GM23338 (cell line): Measurements from ENCODE around the gene HHIPL1. TPM values are rescaled to one million over a fixed set of nuclear protein-coding genes. Genes with fewer than 3 reads are reported as not detected.

ENCODE experiments used
- ATAC-seq: fragments of 200-7000 bp; cut with Tn5 transposase; 3 replicates; pipeline ENCODE4 v1.9.1; 2020
- DNase-seq: peaks from one replicate; pipeline ENCODE4 v3.0.0-alpha.2; 2015; ENCODE audit warnings: low spot score
- H2AFZ ChIP-seq: fragments of 200-600 bp; sonication (generic); 2 replicates; pipeline ENCODE4 v1.8.0; 2016; ENCODE audit warnings: antibody characterized with exemption, mild to moderate bottlenecking, moderate library complexity
- H3F3A ChIP-seq: fragments of 200-600 bp; sonication (generic); replicated peaks from 2 replicates; pipeline ENCODE4 v1.8.0; 2017; ENCODE audit warnings: antibody characterized with exemption, mixed run types, low read depth
- H3K27ac ChIP-seq: fragments of 200-600 bp; sonication (generic); 2 replicates; pipeline ENCODE4 v1.6.1; 2016; ENCODE audit warnings: low read depth
- H3K27me3 ChIP-seq: fragments of 200-600 bp; sonication (generic); 2 replicates; pipeline ENCODE4 v1.8.0; 2016; ENCODE audit warnings: mild to moderate bottlenecking, mixed run types, moderate library complexity; ENCODE audit not compliant: insufficient read depth
- H3K36me3 ChIP-seq: fragments of 200-600 bp; sonication (generic); 2 replicates; pipeline ENCODE4 v1.8.0; 2016; ENCODE audit warnings: mild to moderate bottlenecking; ENCODE audit not compliant: insufficient read depth
- H3K4me1 ChIP-seq: fragments of 200-600 bp; sonication (generic); 2 replicates; pipeline ENCODE4 v1.8.0; 2016; ENCODE audit warnings: mild to moderate bottlenecking, moderate library complexity; ENCODE audit not compliant: insufficient read depth
- H3K4me2 ChIP-seq: fragments of 200-600 bp; sonication (generic); 2 replicates; pipeline ENCODE4 v1.7.1; 2017; ENCODE audit warnings: mixed run types
- H3K4me3 ChIP-seq: fragments of 200-600 bp; sonication (generic); 2 replicates; pipeline ENCODE4 v1.6.1; 2016; ENCODE audit warnings: mixed run types
- H3K79me2 ChIP-seq: fragments of 200-600 bp; sonication (generic); replicated peaks from 2 replicates; pipeline ENCODE4 v1.8.0; 2017; ENCODE audit warnings: mild to moderate bottlenecking; ENCODE audit not compliant: insufficient read depth
- H3K9me2 ChIP-seq: fragments of 200-600 bp; sonication (generic); 2 replicates; pipeline ENCODE4 v1.8.0; 2017; ENCODE audit not compliant: insufficient read depth
- H4K20me1 ChIP-seq: fragments of 200-600 bp; sonication (generic); replicated peaks from 2 replicates; pipeline ENCODE4 v1.8.0; 2017; ENCODE audit warnings: mild to moderate bottlenecking; ENCODE audit not compliant: insufficient read depth
- H3K27ac Mint-ChIP-seq: 2 replicates; pipeline ENCODE4 v1.8.0; 2020; ENCODE audit warnings: inconsistent platforms, mild to moderate bottlenecking, moderate library complexity, mixed read lengths
- H3K27me3 Mint-ChIP-seq: 3 replicates; pipeline ENCODE4 v1.8.0; 2022; ENCODE audit warnings: low read depth, mild to moderate bottlenecking, moderate library complexity, mixed read lengths, inconsistent platforms; ENCODE audit not compliant: insufficient read depth, poor library complexity
- H3K36me3 Mint-ChIP-seq: 3 replicates; pipeline ENCODE4 v1.8.0; 2021; ENCODE audit warnings: low read depth, mild to moderate bottlenecking, inconsistent platforms, moderate library complexity, mixed read lengths
- H3K4me1 Mint-ChIP-seq: 3 replicates; pipeline ENCODE4 v1.8.0; 2020; ENCODE audit warnings: mild to moderate bottlenecking, inconsistent platforms, mixed read lengths
- H3K4me3 Mint-ChIP-seq: 3 replicates; pipeline ENCODE4 v1.8.0; 2021; ENCODE audit warnings: moderate library complexity, mild to moderate bottlenecking, inconsistent platforms, mixed read lengths
- H3K9me3 Mint-ChIP-seq: 3 replicates; pipeline ENCODE4 v1.8.0; 2020; ENCODE audit warnings: moderate library complexity, mild to moderate bottlenecking, inconsistent platforms, mixed read lengths
- CREB1 ChIP-seq: fragments of 250-450 bp; sonication (Bioruptor Pico); IDR thresholded peaks from 2 replicates; pipeline ENCODE4 v1.5.0; 2020; ENCODE audit warnings: low read depth, mild to moderate bottlenecking, moderate library complexity
- EZH2 ChIP-seq: fragments of 200-600 bp; sonication (generic); IDR thresholded peaks from one replicate; pipeline ENCODE4 v1.8.0; 2017; ENCODE audit warnings: antibody characterized with exemption, mild to moderate bottlenecking, low read depth; ENCODE audit not compliant: unreplicated experiment
- JUNB ChIP-seq: IDR thresholded peaks from one replicate; pipeline ENCODE4 v1.6.1; 2016; ENCODE audit warnings: antibody characterized with exemption; ENCODE audit not compliant: unreplicated experiment
- POLR2AphosphoS5 ChIP-seq: IDR thresholded peaks from 2 replicates; pipeline ENCODE4 v1.6.1; 2016; ENCODE audit warnings: antibody characterized with exemption, low read depth
- STAT1 ChIP-seq: IDR thresholded peaks from one replicate; pipeline ENCODE4 v1.6.1; 2016; ENCODE audit warnings: antibody characterized with exemption; ENCODE audit not compliant: unreplicated experiment
- ZNF331 ChIP-seq: fragments of 250-450 bp; sonication (Bioruptor Pico); IDR thresholded peaks from 2 replicates; pipeline ENCODE4 v1.5.0; 2020; ENCODE audit warnings: low read depth, mild to moderate bottlenecking, moderate library complexity
- polyA plus RNA-seq: library from polyadenylated mRNA; unstranded; fragments of >200 nt; fragmentation: Nextera tagmentation; extraction: Ambion mirVana; gene quantifications from 2 replicates; pipeline ENCODE4 v1.2.1, GENCODE V29; 2016
- total RNA-seq: library from RNA; depleted of rRNA; stranded (reverse); fragments of >200 nt; shearing (Covaris generic); gene quantifications from 2 replicates; pipeline ENCODE4 v1.2.3, GENCODE V29; 2014
- TF ChIP-seq, protein P1 (sequence below): fragments of 250-450 bp; sonication (Bioruptor Pico); IDR thresholded peaks from 2 replicates; pipeline ENCODE4 v1.5.0; 2020; ENCODE audit warnings: mild to moderate bottlenecking, moderate library complexity
- TF ChIP-seq, protein P2 (sequence below), 2 experiments: fragments of 200-600 bp in 1 of 2; sonication (generic) in 1 of 2; conservative IDR thresholded peaks; 2 replicates each; pipeline versions ENCODE4 v1.5.1 to v1.6.1; 2016 to 2017; ENCODE audit warnings: antibody characterized with exemption in 2 of 2, low read depth in 2 of 2, mild to moderate bottlenecking in 2 of 2, moderate library complexity in 1 of 2

The HHIPL1 gene
- total and polyA plus RNA-seq, 2 experiments from 2014 or later: 1.9 to 2.0 TPM

DNA sequence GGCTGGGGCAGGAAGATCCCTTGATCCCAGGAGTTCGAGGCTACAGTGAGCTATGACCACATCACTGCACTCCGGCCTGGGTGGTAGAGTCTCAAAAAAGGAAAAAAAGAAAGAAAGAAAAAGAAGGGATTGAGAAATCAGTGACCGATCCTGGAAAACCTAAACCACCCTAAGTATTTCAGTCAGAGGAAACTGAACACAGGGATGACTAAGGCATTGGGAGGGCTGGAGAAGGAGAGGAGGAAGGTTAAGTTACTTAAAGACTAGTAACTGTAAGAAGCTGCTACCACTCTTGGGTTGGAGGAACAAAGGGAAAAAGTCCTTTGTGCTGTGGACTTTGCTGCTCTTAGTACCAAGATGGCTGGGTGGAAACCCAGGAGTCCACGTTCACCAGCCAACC, 10.6 kb downstream of the HHIPL1 start (continued):
- TF ChIP-seq, protein P1, sequence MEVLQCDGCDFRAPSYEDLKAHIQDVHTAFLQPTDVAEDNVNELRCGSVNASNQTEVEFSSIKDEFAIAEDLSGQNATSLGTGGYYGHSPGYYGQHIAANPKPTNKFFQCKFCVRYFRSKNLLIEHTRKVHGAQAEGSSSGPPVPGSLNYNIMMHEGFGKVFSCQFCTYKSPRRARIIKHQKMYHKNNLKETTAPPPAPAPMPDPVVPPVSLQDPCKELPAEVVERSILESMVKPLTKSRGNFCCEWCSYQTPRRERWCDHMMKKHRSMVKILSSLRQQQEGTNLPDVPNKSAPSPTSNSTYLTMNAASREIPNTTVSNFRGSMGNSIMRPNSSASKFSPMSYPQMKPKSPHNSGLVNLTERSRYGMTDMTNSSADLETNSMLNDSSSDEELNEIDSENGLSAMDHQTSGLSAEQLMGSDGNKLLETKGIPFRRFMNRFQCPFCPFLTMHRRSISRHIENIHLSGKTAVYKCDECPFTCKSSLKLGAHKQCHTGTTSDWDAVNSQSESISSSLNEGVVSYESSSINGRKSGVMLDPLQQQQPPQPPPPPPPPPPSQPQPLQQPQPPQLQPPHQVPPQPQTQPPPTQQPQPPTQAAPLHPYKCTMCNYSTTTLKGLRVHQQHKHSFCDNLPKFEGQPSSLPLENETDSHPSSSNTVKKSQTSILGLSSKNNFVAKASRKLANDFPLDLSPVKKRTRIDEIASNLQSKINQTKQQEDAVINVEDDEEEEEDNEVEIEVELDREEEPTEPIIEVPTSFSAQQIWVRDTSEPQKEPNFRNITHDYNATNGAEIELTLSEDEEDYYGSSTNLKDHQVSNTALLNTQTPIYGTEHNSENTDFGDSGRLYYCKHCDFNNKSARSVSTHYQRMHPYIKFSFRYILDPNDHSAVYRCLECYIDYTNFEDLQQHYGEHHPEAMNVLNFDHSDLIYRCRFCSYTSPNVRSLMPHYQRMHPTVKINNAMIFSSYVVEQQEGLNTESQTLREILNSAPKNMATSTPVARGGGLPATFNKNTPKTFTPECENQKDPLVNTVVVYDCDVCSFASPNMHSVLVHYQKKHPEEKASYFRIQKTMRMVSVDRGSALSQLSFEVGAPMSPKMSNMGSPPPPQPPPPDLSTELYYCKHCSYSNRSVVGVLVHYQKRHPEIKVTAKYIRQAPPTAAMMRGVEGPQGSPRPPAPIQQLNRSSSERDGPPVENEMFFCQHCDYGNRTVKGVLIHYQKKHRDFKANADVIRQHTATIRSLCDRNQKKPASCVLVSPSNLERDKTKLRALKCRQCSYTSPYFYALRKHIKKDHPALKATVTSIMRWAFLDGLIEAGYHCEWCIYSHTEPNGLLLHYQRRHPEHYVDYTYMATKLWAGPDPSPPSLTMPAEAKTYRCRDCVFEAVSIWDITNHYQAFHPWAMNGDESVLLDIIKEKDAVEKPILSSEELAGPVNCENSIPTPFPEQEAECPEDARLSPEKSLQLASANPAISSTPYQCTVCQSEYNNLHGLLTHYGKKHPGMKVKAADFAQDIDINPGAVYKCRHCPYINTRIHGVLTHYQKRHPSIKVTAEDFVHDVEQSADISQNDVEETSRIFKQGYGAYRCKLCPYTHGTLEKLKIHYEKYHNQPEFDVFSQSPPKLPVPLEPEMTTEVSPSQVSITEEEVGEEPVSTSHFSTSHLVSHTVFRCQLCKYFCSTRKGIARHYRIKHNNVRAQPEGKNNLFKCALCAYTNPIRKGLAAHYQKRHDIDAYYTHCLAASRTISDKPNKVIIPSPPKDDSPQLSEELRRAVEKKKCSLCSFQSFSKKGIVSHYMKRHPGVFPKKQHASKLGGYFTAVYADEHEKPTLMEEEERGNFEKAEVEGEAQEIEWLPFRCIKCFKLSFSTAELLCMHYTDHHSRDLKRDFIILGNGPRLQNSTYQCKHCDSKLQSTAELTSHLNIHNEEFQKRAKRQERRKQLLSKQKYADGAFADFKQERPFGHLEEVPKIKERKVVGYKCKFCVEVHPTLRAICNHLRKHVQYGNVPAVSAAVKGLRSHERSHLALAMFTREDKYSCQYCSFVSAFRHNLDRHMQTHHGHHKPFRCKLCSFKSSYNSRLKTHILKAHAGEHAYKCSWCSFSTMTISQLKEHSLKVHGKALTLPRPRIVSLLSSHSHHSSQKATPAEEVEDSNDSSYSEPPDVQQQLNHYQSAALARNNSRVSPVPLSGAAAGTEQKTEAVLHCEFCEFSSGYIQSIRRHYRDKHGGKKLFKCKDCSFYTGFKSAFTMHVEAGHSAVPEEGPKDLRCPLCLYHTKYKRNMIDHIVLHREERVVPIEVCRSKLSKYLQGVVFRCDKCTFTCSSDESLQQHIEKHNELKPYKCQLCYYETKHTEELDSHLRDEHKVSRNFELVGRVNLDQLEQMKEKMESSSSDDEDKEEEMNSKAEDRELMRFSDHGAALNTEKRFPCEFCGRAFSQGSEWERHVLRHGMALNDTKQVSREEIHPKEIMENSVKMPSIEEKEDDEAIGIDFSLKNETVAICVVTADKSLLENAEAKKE (CRISPR knock-in tag): no peak
- TF ChIP-seq ZNF331 (no peak), CREB1 (CRISPR knock-in tag) (no peak)

DNA sequence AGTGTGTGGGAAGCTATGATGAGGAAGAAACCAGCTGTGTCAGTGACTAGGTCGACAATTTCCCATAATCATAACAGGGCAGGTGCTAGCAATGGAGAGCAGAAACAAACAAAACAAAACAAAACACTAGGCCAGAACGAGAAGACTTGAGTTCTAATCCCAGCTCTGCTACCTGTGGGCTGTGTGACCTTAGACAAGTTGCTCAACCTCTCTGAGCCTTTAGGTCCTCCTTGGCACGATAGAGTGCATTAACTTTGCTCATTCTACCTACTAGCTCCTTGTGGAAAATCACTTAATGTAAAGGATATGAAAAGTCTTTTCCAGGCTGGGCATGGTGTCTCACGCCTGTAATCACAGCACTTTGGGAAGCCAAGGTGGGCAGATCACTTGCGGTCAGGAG, 11.2 kb downstream of the HHIPL1 start:
- Histone ChIP-seq H3K27me3 (peaks cover 37% of the 10 kb centered on the region), H3K4me2 (no peak overlapping the region), H4K20me1 (no peaks in the 10 kb centered on the region; the same call in 1 of the 2 replicates), H3K4me1 (peaks cover 14% of the 10 kb centered on the region), H3K79me2 (no peaks in the 10 kb centered on the region), H3K36me3 (no peaks in the 10 kb centered on the region), H3K27ac (no peak overlapping the region), H3K9me2 (no peaks in the 10 kb centered on the region), H2AFZ (no peak overlapping the region), H3K4me3 (no peak overlapping the region), H3F3A (peaks cover 9% of the 10 kb centered on the region; the same call in 1 of the 2 replicates)
- Mint-ChIP-seq H3K27me3 (peaks cover 33% of the 10 kb centered on the region), H3K4me3 (no peak overlapping the region), H3K27ac (no peak overlapping the region), H3K36me3 (0 out of 3 replicates have a peak, but pooled peaks cover 2% of the 10 kb centered on the region), H3K9me3 (no peaks in the 10 kb centered on the region), H3K4me1 (peaks cover 15% of the 10 kb centered on the region)
- ATAC-seq (no peak), DNase-seq (no peak)
- TF ChIP-seq POLR2AphosphoS5 (no peak), ZNF331 (no peak), JUNB (no peak), STAT1 (no peak), EZH2 (no peak), CREB1 (CRISPR knock-in tag) (no peak)
- TF ChIP-seq, protein P2, sequence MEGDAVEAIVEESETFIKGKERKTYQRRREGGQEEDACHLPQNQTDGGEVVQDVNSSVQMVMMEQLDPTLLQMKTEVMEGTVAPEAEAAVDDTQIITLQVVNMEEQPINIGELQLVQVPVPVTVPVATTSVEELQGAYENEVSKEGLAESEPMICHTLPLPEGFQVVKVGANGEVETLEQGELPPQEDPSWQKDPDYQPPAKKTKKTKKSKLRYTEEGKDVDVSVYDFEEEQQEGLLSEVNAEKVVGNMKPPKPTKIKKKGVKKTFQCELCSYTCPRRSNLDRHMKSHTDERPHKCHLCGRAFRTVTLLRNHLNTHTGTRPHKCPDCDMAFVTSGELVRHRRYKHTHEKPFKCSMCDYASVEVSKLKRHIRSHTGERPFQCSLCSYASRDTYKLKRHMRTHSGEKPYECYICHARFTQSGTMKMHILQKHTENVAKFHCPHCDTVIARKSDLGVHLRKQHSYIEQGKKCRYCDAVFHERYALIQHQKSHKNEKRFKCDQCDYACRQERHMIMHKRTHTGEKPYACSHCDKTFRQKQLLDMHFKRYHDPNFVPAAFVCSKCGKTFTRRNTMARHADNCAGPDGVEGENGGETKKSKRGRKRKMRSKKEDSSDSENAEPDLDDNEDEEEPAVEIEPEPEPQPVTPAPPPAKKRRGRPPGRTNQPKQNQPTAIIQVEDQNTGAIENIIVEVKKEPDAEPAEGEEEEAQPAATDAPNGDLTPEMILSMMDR (conservative IDR thresholded peaks at IDR 0.05; ENCODE audit: low read depth in 2 of 2): no peak
- TF ChIP-seq, protein P1 (CRISPR knock-in tag): no peak
